HG02642 (cell line): ENCODE measurements around the gene TCF12.
A peak's percentile ranks its signal among the peaks of the same experiment; 100 is the strongest.
"Not testable (repeated sequence)": the region's sequence is repeated elsewhere in the genome, so short reads cannot be mapped to it uniquely, and the experiment has no call there.

ENCODE experiments used
- ATAC-seq: cut with Tn5 transposase; IDR thresholded peaks from one replicate; pipeline ENCODE4 v1.9.1; 2021; ENCODE audit warnings: mild to moderate bottlenecking; ENCODE audit not compliant: unreplicated experiment, poor library complexity

The TCF12 gene

DNA sequence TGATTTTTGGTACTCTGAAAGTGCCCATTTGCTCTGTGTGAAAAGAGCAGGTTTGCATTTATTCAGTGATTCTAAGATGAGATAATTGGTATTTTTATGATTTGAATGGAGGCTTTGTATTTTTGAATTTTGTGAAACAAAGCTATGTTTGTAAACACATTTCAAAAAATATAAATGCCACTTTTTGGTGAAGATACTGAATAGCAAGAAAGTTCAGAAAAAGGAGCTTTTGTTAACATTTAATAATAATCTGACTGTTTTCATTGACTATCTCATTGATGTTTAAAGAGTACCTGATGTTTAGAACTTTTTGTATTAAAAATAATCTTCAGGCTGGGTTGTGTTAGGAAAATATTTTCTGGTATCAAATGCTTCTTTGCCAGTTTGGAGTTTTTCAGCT, 23.7 kb downstream of the TCF12 start:
- no peak for ATAC-seq

DNA sequence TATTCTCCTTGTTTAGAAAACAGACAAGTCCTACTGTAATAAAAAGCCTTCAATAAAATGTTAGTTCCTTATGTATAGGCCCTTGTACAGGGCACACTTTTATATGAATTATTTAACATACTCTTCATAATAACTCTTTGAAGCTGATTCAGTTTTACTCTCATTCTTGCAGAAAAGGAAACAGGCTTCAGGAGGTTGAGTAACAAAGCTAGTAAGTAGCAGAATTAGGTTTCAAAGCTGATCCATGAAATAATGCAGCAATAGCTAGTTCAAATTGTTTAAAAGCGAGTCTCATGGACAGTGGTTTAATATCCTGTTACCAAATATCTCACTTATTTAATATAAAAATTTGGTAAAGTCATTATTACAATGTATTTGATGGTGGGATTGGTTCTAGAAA, 25.0 kb downstream of the TCF12 start:
- no peak for ATAC-seq

DNA sequence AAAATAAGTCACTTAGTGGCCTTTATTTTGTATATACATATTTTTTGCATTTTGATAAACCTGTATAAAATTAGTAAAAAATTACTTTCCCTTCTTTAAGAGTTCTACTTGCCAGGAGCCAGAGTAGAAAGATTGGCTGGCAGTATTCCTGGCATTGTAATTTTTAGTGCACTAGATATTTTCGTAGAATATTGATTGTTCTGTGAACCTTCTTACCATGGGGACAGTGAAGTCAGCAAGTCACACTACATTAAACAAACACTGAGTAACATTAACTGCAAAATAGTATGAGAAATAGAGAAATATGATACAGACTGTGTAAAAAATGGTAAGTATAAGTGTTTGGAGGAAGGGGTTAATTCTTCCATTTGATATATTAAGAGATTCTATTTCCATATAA, 26.0 kb downstream of the TCF12 start:
- no peak for ATAC-seq

DNA sequence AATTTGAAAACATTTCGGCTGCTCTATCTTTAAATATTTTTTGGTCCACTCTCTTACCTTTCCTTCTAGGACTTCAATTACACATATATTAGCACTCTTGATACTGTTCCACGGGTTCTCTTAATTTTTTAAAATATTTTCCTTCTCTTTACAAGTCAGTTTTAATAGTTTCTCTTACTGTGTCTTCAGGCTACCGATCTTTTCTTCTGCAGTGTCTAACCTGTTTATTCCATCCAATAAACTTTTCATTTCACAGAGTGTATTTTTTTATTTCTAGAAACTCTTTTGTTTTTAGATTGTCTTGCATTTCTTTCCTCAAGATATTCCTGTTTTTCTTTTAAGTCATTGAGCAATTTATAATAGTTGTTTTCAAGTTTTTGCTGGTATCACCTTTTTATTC, 27.7 kb downstream of the TCF12 start:
- ATAC-seq = no peak

GRCh38 chr15:56948000-56948763, 29.7 kb downstream of the TCF12 start:
- ATAC-seq = no peak

GRCh38 chr15:56948764-56949101, 30.3 kb downstream of the TCF12 start:
- no peak for ATAC-seq

- peak; percentile 75 for ATAC-seq
Observed at GRCh38 chr15:56950979-56951378, 32.5 kb downstream of the TCF12 start.

DNA sequence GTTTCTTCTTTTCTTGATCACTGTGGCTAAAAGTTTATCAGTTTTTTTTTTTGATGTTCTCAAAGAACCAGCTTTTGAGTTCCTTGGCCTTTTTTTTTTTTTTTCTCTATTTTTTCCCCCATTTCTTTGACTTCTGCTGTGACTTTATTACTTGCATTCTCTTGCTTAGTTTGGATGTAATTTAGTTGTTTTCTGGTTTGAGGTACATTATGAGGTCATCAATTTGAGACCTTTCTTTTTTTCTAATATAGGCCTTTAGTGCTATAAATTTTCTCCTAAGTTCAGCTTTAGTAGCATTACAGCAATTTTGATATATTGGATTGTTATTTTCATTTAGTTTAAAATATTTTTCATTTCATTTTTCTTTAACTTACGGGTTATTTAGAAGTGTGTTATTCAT, 35.3 kb downstream of the TCF12 start:
- no peak for ATAC-seq

GRCh38 chr15:56955011-56955410, 36.6 kb downstream of the TCF12 start:
- ATAC-seq = not testable (repeated sequence)

- no peak for ATAC-seq
Observed at GRCh38 chr15:56956538-56956937, 38.1 kb downstream of the TCF12 start.

DNA sequence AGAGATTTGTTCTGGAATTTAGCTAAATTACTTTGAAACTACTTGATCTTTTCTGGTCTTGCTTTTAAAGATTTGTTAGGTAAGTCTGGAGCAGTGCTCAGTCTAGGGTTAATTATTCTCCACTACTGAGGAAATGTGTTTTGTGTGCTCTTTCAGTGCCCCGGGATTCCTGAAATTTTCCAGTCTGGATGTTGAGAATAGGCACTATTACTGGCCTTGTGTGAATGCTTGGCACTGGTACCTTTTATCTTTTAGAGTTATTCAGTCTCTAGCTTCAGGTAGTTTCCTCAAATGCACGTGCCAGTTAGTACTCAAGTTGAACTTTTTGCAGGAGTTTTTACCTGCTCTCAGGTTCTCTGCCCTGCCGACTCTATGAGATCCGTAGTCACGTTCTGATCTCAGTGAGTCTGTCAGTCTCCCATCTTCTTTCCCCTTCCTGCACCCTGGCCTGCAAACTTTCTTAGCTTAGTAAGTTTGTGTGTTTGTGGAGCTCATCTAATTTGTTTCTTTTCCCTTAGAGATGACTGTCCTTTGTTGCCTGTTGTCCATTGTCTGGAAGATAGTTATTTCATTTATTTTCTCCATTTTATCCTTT, 39.5 kb downstream of the TCF12 start:
- no peak for ATAC-seq

- ATAC-seq = no peak
Observed at GRCh38 chr15:56959318-56959648, 40.8 kb downstream of the TCF12 start.

GRCh38 chr15:56960116-56960515, 41.7 kb downstream of the TCF12 start:
- ATAC-seq = no peak

- no peak for ATAC-seq
Observed at GRCh38 chr15:56963126-56963525, 44.7 kb downstream of the TCF12 start.

DNA sequence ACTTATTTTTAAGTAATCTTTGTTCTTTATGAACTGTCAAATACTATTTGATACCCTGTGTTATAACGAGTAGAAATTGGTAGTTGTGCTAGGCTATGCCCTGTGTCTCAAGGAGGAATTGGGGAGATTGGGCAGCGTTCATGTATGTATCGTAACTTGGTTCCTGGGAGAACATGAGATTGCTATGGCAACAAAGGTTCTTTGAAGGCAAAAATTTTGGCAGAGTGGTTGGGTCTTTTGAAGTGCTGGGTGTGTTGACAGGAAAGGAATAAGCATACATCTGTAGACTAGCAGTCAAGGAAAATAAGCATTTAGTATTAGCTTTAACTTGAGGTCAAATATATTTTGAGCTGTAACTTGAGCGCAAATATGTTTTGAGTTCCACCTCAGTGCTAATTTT, 45.3 kb downstream of the TCF12 start:
- no peak for ATAC-seq

DNA sequence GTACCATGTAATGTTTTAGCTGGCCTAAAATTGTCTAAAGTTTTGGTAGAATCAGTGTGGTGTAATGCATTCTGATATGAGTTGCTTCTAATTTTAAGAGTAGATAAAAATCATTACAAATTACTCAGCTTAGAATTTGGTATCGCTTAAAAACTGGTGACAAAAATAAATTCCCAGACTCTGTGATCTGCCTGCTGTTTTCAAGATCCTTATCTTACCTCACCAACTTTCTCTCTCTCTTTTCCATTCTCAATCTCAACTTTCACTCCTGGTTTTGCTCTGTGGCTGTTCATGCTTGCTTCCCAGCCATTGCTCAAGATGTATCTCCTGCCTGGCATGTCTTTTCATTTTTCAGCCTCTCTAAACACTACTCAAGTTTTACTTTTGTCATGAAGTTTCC, 45.7 kb downstream of the TCF12 start:
- no peak for ATAC-seq

GRCh38 chr15:56965231-56966013, 47.0 kb downstream of the TCF12 start:
- no peak for ATAC-seq

DNA sequence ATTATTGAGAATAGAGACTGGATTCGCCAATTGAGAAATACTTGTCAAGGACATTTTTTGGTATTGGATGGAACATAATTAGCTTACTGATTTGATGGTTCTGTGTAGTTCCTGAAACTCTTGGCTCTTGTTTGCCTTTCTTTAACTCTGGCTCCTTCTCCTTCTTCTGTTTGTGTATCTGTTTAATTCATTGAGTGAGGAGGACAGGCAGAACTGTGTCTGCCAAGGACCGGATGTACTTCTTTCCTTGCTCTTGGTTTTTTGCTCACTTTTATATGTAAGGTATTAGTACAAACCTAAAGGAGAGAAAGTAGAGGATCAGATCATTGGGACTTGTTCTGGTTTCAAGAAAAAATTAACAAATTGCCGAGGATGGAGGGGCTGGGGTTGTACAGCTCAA, 48.9 kb downstream of the TCF12 start:
- no peak for ATAC-seq

DNA sequence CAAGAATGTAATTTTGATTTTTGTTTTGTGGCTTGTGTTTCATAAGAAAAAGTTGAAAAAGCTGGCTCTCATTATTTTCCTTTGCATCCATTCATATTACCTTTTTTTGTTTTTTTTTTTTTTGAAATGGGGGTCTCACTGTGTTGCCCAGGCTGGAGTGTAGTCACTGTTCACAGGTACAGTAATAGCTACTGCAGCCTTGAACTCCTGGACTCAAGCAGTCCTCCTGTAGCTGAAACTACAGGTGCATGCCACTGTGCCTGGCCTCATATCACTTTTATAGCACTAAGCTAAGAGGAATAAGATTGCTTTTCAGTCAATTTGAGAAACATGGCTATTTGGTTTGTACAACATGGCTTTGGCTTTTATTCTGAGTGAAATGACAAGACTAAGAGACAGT, 49.8 kb downstream of the TCF12 start:
- no peak for ATAC-seq

DNA sequence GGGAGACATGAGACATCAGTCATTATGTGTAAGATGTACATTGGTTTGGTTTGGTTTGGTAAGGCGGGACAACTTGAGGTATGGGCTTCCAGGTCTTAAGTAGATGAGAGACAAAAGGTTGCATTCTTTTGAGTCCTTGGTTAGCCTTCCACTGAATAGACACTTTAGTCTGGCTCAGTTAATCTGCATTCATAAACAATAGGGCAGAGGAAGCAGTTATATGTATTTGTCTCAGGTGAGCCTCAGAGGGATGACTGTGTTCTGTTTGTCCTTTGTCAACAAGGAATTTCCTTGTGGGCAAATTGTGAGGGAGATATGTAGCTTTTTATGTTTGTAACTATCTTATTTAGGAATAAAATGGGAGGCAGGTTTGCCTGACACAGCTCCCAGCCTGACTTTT, 50.4 kb downstream of the TCF12 start:
- no peak for ATAC-seq

DNA sequence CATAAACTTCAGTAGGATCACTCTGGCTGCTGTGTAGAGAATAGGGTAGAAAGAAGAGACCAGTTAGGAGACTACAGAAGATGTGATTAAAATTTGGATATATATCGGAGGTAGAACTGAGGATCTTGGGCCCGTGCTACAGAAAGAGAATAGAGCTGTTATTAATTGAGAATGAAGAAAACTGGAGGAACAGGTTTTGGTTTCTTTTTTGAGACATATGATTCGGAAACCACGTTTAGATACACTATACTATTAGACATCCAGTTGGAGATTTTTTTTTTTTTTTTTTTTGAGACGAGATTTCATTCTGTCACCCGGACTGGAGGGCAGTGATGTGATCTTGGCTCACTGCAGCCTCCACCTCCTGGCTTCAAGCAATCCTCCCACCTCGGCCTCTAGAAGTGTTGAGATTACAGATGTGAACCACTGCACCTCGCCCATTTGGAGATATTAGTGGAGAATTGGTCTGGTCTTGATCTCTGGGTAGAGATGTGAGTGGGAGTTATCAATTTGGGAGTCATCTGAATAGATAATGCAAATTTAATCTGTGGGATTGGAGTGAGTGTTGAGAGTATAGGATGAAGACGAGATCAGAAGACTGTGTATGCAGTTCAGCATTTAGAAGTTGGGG, 50.9 kb downstream of the TCF12 start:
- no peak for ATAC-seq
